ENCODE results near the gene RALGAPA2. TPM values are rescaled to one million over a fixed set of nuclear protein-coding genes. Genes with fewer than 3 reads are reported as not detected.

RALGAPA2 gene
- total RNA-seq, 1 donor from 2014 or later: 21.0 TPM

DNA sequence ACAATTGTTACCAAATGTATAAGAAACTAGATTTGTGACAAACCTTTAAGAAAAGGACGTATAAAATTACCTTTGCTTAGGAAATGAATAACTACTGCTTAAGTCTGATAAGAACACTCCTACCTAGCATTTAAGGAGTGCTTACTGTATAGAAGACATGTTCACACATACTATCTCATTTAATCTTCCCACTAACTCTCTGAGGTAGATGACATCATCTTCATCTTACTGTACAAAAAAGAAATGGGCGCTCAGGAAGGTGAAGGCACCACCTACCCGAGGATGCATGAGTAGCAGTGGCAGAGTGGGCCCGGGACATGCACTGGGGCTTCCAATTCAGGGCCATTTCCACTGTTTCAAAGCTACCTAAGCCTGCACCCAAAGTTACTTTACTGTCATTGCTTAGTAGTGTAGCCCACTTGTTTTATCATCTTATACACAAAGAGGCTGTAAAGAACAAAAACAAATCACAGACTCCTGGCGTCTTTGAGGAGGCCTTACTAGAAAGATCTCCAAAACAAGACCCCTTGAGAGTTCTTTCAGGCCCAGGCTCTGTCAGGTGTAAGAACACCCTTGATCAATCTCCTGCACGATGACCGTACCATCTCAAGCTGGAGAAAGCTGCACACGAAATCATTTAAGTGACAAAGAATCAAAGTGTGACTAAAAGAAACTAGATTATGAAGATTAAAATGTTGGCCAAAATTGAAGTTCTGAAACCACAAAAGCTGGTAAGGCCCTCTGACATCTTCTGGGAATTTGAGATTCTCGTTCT, 216.5 kb downstream of the RALGAPA2 start:
- DNase-seq: no peak
- Histone ChIP-seq H3K4me1 (no peaks in the 10 kb centered on the region), H3K27ac (replicated peaks) (no peak overlapping the region), H3K27me3 (ENCODE audit: low read depth) (no peaks in the 10 kb centered on the region), H3K4me3 (no peak overlapping the region), H3K36me3 (peaks cover 76% of the 10 kb centered on the region), H3K9me3 (replicated peaks) (no peaks in the 10 kb centered on the region)
- TF ChIP-seq, protein P1, sequence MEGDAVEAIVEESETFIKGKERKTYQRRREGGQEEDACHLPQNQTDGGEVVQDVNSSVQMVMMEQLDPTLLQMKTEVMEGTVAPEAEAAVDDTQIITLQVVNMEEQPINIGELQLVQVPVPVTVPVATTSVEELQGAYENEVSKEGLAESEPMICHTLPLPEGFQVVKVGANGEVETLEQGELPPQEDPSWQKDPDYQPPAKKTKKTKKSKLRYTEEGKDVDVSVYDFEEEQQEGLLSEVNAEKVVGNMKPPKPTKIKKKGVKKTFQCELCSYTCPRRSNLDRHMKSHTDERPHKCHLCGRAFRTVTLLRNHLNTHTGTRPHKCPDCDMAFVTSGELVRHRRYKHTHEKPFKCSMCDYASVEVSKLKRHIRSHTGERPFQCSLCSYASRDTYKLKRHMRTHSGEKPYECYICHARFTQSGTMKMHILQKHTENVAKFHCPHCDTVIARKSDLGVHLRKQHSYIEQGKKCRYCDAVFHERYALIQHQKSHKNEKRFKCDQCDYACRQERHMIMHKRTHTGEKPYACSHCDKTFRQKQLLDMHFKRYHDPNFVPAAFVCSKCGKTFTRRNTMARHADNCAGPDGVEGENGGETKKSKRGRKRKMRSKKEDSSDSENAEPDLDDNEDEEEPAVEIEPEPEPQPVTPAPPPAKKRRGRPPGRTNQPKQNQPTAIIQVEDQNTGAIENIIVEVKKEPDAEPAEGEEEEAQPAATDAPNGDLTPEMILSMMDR (IDR thresholded peaks at IDR 0.05; ENCODE audit: borderline replicate concordance): no peak
- intact Hi-C loops (cut with micrococcal nuclease): no loop called here

DNA sequence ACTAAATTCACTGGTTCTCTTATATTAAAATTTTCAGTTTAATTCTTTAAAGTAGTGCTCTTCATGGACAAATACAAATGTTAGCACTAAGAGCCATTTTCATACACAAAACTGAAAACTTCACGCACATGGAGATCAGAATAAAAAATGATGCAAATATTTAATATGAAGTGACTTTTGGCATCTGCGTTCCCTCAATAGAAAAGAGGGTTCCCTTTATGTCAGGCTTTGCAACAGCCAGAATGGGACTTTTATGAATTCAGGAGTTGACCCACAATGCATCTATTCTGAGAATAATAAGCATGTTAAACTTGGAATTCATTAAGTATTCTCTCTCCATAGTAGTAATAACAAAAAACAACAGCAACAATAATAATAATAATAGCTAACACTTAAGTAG, 218.7 kb downstream of the RALGAPA2 start:
- no peak for DNase-seq
- Histone ChIP-seq H3K27me3 (ENCODE audit: low read depth) (no peaks in the 10 kb centered on the region), H3K36me3 (peaks cover 64% of the 10 kb centered on the region), H3K4me3 (no peak overlapping the region), H3K9me3 (replicated peaks) (no peaks in the 10 kb centered on the region), H3K27ac (replicated peaks) (no peak overlapping the region), H3K4me1 (no peaks in the 10 kb centered on the region)
- intact Hi-C loops (cut with micrococcal nuclease): no loop called here
- TF ChIP-seq, protein P1 (IDR thresholded peaks at IDR 0.05; ENCODE audit: borderline replicate concordance): no peak

DNA sequence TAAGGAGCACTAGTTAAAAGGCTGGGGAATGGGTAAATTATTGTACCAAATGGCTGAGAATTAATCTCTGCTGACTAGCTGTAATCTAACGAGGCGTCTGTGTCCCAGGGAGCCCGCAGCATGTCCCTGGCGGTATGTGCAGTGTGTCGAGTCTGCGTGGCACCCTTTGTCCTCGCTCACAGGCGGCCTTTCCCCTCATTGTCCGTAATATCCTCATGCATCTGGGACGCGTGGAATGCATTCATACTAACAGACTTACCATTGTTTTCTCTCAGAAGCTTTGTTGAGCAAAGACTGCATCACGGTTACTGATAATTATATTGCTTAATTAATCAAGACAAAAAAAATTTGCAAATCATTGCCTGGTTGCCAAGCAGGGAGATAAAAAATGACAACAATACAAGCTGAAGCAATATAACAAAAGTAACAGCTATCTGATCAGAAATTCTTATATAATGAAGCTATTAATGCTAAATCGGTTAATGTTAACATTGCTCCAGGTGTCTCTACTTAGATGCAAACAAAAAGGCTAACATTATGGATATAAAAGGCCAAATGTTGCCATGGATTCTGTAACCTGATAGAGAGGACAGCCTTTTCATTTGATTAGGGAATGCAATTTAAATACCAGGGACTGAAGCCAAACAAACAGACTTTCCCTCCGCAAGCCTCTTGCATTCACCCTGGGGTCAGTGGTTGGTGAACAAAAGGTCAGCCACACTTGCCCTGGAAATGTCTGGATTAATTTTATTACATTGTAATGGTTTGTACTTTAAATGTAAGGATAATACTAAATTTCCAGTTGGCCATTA, 219.7 kb downstream of the RALGAPA2 start:
- no peak overlapping the region for H3K4me3 ChIP-seq
- TF ChIP-seq, protein P1 (IDR thresholded peaks at IDR 0.05; ENCODE audit: borderline replicate concordance): no peak
- DNase-seq: no peak
- no peaks in the 10 kb centered on the region for H3K4me1 ChIP-seq
- no peak overlapping the region for H3K27ac ChIP-seq (replicated peaks)
- intact Hi-C loops (cut with micrococcal nuclease): no loop called here
- no peaks in the 10 kb centered on the region for H3K9me3 ChIP-seq (replicated peaks)
- H3K27me3 ChIP-seq (ENCODE audit: low read depth): no peaks in the 10 kb centered on the region
- peaks cover 62% of the 10 kb centered on the region for H3K36me3 ChIP-seq

DNA sequence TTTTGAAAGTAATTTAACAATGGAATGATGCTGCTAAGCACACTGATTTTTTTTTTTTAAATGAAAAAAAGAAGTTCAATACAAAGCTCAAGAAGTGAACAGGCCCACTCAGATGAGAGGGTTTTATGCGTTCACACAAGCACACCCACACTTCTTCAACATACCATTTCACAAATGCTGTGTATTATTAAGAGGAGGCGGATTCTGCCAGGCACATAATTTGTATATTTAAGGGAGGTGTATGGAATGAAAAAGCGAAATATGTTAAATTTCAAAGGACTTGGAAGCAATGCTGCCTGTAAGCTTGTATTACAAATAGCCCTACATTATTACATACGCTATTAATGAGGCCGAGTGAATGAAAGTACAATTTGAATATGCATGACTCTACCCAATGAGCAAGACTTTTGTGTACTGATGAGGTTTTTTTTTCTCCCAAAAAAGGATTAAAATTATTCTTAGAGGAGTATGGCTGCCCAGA, 220.6 kb downstream of the RALGAPA2 start:
- H3K27me3 ChIP-seq (ENCODE audit: low read depth): no peaks in the 10 kb centered on the region
- H3K4me3 ChIP-seq: no peak overlapping the region
- H3K9me3 ChIP-seq (replicated peaks): no peaks in the 10 kb centered on the region
- H3K4me1 ChIP-seq: no peaks in the 10 kb centered on the region
- no peak overlapping the region for H3K27ac ChIP-seq (replicated peaks)
- DNase-seq: no peak
- peaks cover 60% of the 10 kb centered on the region for H3K36me3 ChIP-seq
- TF ChIP-seq, protein P1 (IDR thresholded peaks at IDR 0.05; ENCODE audit: borderline replicate concordance): no peak
- intact Hi-C loops (cut with micrococcal nuclease): no loop called here

DNA sequence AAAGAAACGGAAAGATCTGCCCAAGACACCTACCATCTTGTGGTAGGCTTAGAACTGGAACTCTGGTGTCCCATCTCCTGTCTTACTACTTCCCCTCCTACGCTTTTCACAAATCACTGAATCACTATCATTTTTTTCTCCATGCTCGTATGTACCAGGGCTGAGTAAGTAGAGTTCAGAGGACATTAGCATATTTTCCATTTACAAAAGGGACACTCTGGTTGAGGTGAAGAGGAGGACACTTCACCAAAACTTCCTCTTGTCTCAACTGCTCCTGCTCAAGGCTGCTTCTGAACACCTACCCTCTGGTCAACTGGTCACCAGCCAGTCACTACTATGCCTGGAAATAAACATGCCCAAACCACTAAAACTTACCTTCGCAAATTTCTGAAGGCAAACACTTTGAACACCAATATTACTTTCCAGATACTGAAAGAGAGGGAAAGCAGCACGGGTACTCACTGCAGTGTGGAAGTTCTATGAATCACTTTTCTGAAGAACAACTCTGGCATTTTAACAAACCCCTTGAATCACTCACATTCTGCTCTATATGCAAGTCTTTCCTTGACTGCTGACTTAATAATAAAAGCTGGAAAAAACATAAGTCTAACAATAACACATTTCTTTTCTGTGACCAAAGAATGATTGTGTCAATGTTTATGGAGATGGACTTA, 221.2 kb downstream of the RALGAPA2 start:
- H3K4me3 ChIP-seq: no peak overlapping the region
- peaks cover 61% of the 10 kb centered on the region for H3K36me3 ChIP-seq
- intact Hi-C loops (cut with micrococcal nuclease): no loop called here
- H3K4me1 ChIP-seq: no peaks in the 10 kb centered on the region
- DNase-seq: no peak
- no peaks in the 10 kb centered on the region for H3K27me3 ChIP-seq (ENCODE audit: low read depth)
- TF ChIP-seq, protein P1 (IDR thresholded peaks at IDR 0.05; ENCODE audit: borderline replicate concordance): no peak
- no peaks in the 10 kb centered on the region for H3K9me3 ChIP-seq (replicated peaks)
- H3K27ac ChIP-seq (replicated peaks): no peak overlapping the region
